T-cell (primary cell): ENCODE data around the gene LEPR. TPM values are rescaled to one million over a fixed set of nuclear protein-coding genes. Genes with fewer than 3 reads are reported as not detected.

Experiments used
- total RNA-seq, 35 experiments: library from RNA in 6 of 35; stranded (reverse) in 6 of 35; fragments of 120-200 nt in 1 of 35; gene quantifications; one replicate each; pipeline versions ENCODE4 v1.2.1 to v1.2.4 and lab custom pipeline; 2013 to 2026

Gene LEPR
- total RNA-seq, 5 donors from 2014 or later (not counting 1 experiment from before 2014, with no cell fraction given) = 0.95 to 2.1 (median 1.3) TPM

Other genes with a start within 250 kb of the LEPR start
- gene DNAJC6, start 111.1 kb upstream of the LEPR start, total RNA-seq = 1 to 10 TPM; 1.4 to 5.2 (median 2.4) TPM
- 10 to 100 TPM; 17.8 to 27.0 (median 21.7) TPM for gene LEPROT, start within 50 bp of the LEPR start, total RNA-seq